HEK293 (cell line): ENCODE data around the gene PEPD.

Experiments
- CTCF ChIA-PET: fragments of 350-600 bp; formaldehyde crosslinking; extraction: SDS; loops from one replicate; lab custom pipeline; 2021; ENCODE audit warnings: antibody characterized with exemption; lab: Yijun Ruan, JAX
- POLR2A ChIA-PET: fragments of 300-600 bp; formaldehyde crosslinking; extraction: SDS; loops from one replicate; lab custom pipeline; 2020; ENCODE audit warnings: antibody characterized with exemption, inconsistent platforms; lab: Yijun Ruan, JAX
- H3K27ac ChIP-seq: fragments of 200-500 bp; sonication (Bioruptor generic); 2 replicates; pipeline ENCODE4 v1.5.1; 2014; ENCODE audit warnings: low read depth, low read length, control low read depth, inconsistent platforms; ENCODE audit errors: extremely low read depth
- H3K36me3 ChIP-seq, 2 experiments: fragments of 200-500 bp in 1 of 2; sonication (Bioruptor generic) in 1 of 2; 1 replicate in 1 of 2; 2 replicates in 1 of 2; pipeline ENCODE4 v1.5.1; 2014 to 2017; ENCODE audit warnings: inconsistent platforms in 2 of 2, low read length in 2 of 2; ENCODE audit not compliant: control insufficient read depth in 2 of 2, insufficient read depth in 1 of 2
- H3K4me1 ChIP-seq: fragments of 200-500 bp; sonication (Bioruptor generic); 2 replicates; pipeline ENCODE4 v1.5.1; 2014; ENCODE audit warnings: mild to moderate bottlenecking, low read length, inconsistent platforms; ENCODE audit not compliant: control insufficient read depth, insufficient read depth
- H3K4me3 ChIP-seq: 2 replicates; pipeline ENCODE4 v1.5.1; 2011; ENCODE audit warnings: low read depth, mild to moderate bottlenecking, control low read depth, low read length, moderate library complexity
- H3K9me3 ChIP-seq: fragments of 200-500 bp; sonication (Bioruptor generic); 2 replicates; pipeline ENCODE4 v1.5.1; 2014; ENCODE audit warnings: low read depth, low read length, inconsistent platforms; ENCODE audit not compliant: control insufficient read depth, insufficient read depth
- BCL11B ChIP-seq: fragments of 450-650 bp; formaldehyde crosslinking; IDR thresholded peaks from 2 replicates; pipeline ENCODE4 v1.5.1; 2016; ENCODE audit warnings: low read depth, missing biosample characterization, missing genetic modification characterization
- ELK4 ChIP-seq: IDR thresholded peaks from 2 replicates; pipeline ENCODE4 v1.6.1; 2011; ENCODE audit warnings: mild to moderate bottlenecking, low read depth, low read length, borderline replicate concordance
- GFI1B ChIP-seq: fragments of 450-650 bp; formaldehyde crosslinking; IDR thresholded peaks from 2 replicates; pipeline ENCODE4 v1.5.1; 2016; ENCODE audit warnings: missing biosample characterization, missing genetic modification characterization
- HOXA7 ChIP-seq: sonication (generic); formaldehyde crosslinking; IDR thresholded peaks from 2 replicates; pipeline ENCODE4 v1.8.1; 2022; ENCODE audit warnings: missing genetic modification reagents, borderline replicate concordance
- KLF17 ChIP-seq: fragments of 450-650 bp; formaldehyde crosslinking; IDR thresholded peaks from 2 replicates; pipeline ENCODE4 v1.5.1; 2016; ENCODE audit warnings: missing biosample characterization, missing genetic modification characterization
- OSR2 ChIP-seq: fragments of 450-650 bp; formaldehyde crosslinking; IDR thresholded peaks from 2 replicates; pipeline ENCODE4 v1.5.1; 2016; ENCODE audit warnings: missing biosample characterization, missing genetic modification characterization
- PRDM10 ChIP-seq: fragments of 450-650 bp; formaldehyde crosslinking; IDR thresholded peaks from 2 replicates; pipeline ENCODE4 v1.5.1; 2016; ENCODE audit warnings: missing biosample characterization, missing genetic modification characterization
- SALL2 ChIP-seq: fragments of 450-650 bp; formaldehyde crosslinking; IDR thresholded peaks from 2 replicates; pipeline ENCODE4 v1.5.0; 2017; ENCODE audit warnings: missing biosample characterization, mild to moderate bottlenecking, missing genetic modification characterization, borderline replicate concordance
- SETDB1 ChIP-seq: IDR thresholded peaks from one replicate; pipeline ENCODE4 v1.6.1; 2017; ENCODE audit warnings: mild to moderate bottlenecking, low read length, moderate library complexity, mixed read lengths; ENCODE audit not compliant: insufficient read length
- ZBTB26 ChIP-seq: fragments of 450-650 bp; formaldehyde crosslinking; optimal IDR thresholded peaks from 2 replicates; pipeline ENCODE3; 2016; ENCODE audit warnings: missing biosample characterization, mild to moderate bottlenecking, missing genetic modification characterization
- ZFP3 ChIP-seq: fragments of 450-650 bp; formaldehyde crosslinking; IDR thresholded peaks from 2 replicates; pipeline ENCODE4 v1.5.1; 2016; ENCODE audit warnings: low read depth, missing biosample characterization, missing genetic modification characterization
- ZFP69B ChIP-seq: fragments of 450-650 bp; formaldehyde crosslinking; IDR thresholded peaks from 2 replicates; pipeline ENCODE4 v1.5.1; 2016; ENCODE audit warnings: missing biosample characterization, missing genetic modification characterization
- ZNF133 ChIP-seq: fragments of 450-650 bp; formaldehyde crosslinking; IDR thresholded peaks from 2 replicates; pipeline ENCODE4 v1.5.1; 2016; ENCODE audit warnings: missing biosample characterization, missing genetic modification characterization
- ZNF24 ChIP-seq: fragments of 450-650 bp; formaldehyde crosslinking; IDR thresholded peaks from 2 replicates; pipeline ENCODE4 v1.5.1; 2016; ENCODE audit warnings: missing biosample characterization, missing genetic modification characterization
- ZNF266 ChIP-seq: fragments of 450-650 bp; formaldehyde crosslinking; IDR thresholded peaks from 2 replicates; pipeline ENCODE4 v1.5.1; 2016; ENCODE audit warnings: missing biosample characterization, missing genetic modification characterization, low read depth
- ZNF324 ChIP-seq: fragments of 450-650 bp; formaldehyde crosslinking; IDR thresholded peaks from 2 replicates; pipeline ENCODE4 v1.5.1; 2016; ENCODE audit warnings: missing biosample characterization, missing genetic modification characterization
- ZNF362 ChIP-seq: fragments of 450-650 bp; formaldehyde crosslinking; IDR thresholded peaks from 2 replicates; pipeline ENCODE4 v1.5.1; 2016; ENCODE audit warnings: missing biosample characterization, missing genetic modification characterization
- ZNF510 ChIP-seq: fragments of 450-650 bp; formaldehyde crosslinking; IDR thresholded peaks from 2 replicates; pipeline ENCODE4 v1.5.1; 2018; ENCODE audit warnings: mild to moderate bottlenecking, missing genetic modification characterization, missing biosample characterization; ENCODE audit not compliant: insufficient replicate concordance
- ZNF549 ChIP-seq: fragments of 450-650 bp; IDR thresholded peaks from 2 replicates; pipeline ENCODE4 v1.5.1; 2018; ENCODE audit warnings: missing biosample characterization, missing genetic modification characterization, mild to moderate bottlenecking, inconsistent platforms, moderate library complexity
- ZNF658 ChIP-seq: fragments of 450-650 bp; formaldehyde crosslinking; IDR thresholded peaks from 2 replicates; pipeline ENCODE4; 2016; ENCODE audit warnings: missing biosample characterization, missing genetic modification characterization
- ZNF791 ChIP-seq: fragments of 450-650 bp; formaldehyde crosslinking; IDR thresholded peaks from 2 replicates; pipeline ENCODE4 v1.5.1; 2016; ENCODE audit warnings: missing biosample characterization, missing genetic modification characterization
- ZSCAN23 ChIP-seq: fragments of 450-650 bp; formaldehyde crosslinking; IDR thresholded peaks from 2 replicates; pipeline ENCODE4 v1.5.1; 2016; ENCODE audit warnings: missing biosample characterization, missing genetic modification characterization
- ZSCAN4 ChIP-seq: fragments of 450-650 bp; formaldehyde crosslinking; IDR thresholded peaks from 2 replicates; pipeline ENCODE4 v1.5.1; 2017; ENCODE audit warnings: missing biosample characterization, missing genetic modification characterization

PEPD gene

GRCh38 chr19:33344573-33344925, 177.0 kb downstream of the PEPD start:
- TF ChIP-seq BCL11B (tag by site-specific recombination) (no peak), PRDM10 (tag by site-specific recombination) (no peak), ZSCAN4 (peak; percentile 54; the same call in 1 of the 2 replicates), OSR2 (tag by site-specific recombination) (no peak), ZNF133 (tag by site-specific recombination) (no peak), ELK4 (no peak), ZSCAN23 (tag by site-specific recombination) (no peak), HOXA7 (CRISPR knock-in tag) (no peak), SALL2 (no peak), ZNF24 (tag by site-specific recombination) (no peak), ZBTB26 (tag by site-specific recombination) (no peak), SETDB1 (no peak), GFI1B (tag by site-specific recombination) (no peak), ZNF362 (no peak), KLF17 (tag by site-specific recombination) (no peak), ZNF324 (tag by site-specific recombination) (no peak), ZNF791 (tag by site-specific recombination) (0 out of 2 replicates have a peak, but pooled peaks have one; percentile 10), ZFP69B (tag by site-specific recombination) (0 out of 2 replicates have a peak, but pooled peaks have one; percentile 11), ZNF266 (tag by site-specific recombination) (no peak), ZNF549 (tag by site-specific recombination) (no peak), ZFP3 (tag by site-specific recombination) (no peak), ZNF510 (tag by site-specific recombination) (no peak), ZNF658 (tag by site-specific recombination) (no peak)
- no peak overlapping the region for H3K27ac ChIP-seq
- CTCF ChIA-PET: interaction anchor here (1.0 to 1.4 kb wide), 2 partner anchors 33 to 778 kb away, joined by 3 to 6 read pairs; no protein-coding TSS in a partner anchor
- H3K4me3 ChIP-seq: no peak overlapping the region
- POLR2A ChIA-PET: interaction anchor here (1.3 kb wide), 1 partner anchor 42 kb away, joined by 4 read pairs; the partner anchor contains the start of gene CEBPA
- peaks cover 15% of the 10 kb centered on the region for H3K4me1 ChIP-seq
- H3K9me3 ChIP-seq: no peaks in the 10 kb centered on the region; the same call in 1 of the 2 replicates
- no peaks in the 10 kb centered on the region for H3K36me3 ChIP-seq
